Medulla oblongata (tissue), 1 donor: ENCODE results near the gene CEP128.

Source experiments
- DNase-seq: peaks from one replicate; pipeline ENCODE4 v3.0.0-alpha.2; 2015; ENCODE audit errors: extremely low spot score

The CEP128 gene

DNA sequence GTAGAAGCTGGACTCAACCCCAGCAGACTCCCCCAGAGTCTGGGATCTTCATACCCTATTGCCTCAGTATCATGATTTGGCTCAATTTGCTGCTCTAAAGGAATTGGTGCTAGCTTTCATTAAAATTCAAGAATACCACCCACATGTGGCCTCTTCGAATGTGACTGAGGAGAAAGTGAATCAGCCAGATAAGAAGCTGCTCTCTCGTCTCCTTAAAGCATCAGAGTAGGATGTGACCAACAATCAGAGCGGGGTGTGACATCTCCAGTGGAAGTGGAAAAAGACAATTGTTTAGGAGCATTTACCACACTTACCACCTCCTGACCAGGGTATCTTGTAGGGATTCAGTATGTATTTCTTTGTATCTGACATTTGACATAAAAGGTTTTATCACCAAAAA, 452.0 kb downstream of the CEP128 start:
- no peak for DNase-seq

DNA sequence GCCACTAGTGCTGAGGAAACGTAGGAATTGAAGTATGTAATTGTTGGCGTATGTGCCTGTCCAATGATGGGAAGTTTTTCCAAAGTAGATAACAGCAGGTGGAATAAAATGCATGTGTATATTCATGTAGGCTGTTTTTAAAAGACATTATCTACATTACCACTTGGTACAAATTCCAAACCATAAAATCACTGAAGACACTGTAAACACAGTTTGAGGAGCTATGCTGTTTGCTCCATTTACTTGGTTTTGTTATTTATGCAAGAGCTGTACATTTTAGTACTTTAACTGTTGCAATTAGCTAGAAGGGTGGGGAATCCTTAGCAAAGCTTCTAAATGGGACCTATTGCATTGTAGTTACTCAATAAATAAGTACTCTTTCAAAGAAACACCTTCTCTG, 455.8 kb downstream of the CEP128 start:
- no peak for DNase-seq

DNA sequence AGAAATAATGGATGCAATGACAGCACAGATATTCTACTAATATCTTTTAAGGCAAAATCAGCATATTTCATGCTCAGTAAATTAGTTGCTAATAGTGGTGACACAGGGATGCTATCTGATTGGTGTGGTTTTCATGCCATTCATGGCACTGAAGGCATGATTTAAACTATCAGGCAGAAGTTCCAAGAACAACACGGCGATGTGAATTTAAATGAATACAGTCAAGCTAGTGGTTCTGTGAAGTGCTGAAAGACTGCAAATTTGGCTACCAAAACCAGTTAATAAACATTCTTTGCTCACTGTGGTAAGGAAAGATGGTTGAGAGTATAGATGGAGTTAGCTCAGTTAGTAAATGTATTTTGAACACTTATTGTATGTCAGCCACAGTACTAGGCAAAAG, 458.2 kb downstream of the CEP128 start:
- no peak for DNase-seq

DNA sequence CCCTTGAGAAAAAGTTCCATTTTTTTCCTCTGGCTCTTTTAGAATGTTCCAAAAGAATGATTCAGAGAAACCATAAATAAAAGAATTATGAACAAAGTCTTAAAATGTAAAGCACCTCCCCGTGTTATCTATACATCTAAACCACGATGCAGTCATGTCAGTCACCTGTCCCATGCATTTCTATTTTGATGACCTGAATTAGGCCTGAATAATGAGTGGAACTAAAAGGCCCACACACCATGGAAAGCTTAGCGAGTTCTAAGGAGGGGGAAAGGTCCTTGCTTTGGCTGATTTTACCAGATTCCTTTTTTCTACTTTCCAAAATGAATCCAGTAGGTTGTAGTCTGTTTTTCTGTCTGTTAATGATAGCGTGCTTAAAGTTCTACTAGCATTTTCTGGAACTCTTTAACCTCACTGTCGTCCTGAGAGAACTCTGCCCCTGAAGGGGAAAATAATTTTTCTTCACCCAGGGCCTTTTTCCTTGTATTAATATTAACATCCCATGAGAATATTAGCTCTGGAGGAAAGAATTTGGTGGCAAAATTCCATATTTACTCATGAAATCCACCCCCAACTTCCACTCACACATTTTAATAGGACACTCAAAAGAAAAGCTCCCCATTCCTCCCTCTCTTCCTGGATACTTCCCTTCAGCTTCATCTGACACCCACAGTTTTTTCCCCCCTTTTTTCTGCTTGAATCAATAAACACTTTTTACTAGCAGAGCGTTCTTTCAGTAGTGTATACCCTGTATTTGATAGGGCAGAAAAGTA, 464.0 kb downstream of the CEP128 start:
- DNase-seq = no peak

DNA sequence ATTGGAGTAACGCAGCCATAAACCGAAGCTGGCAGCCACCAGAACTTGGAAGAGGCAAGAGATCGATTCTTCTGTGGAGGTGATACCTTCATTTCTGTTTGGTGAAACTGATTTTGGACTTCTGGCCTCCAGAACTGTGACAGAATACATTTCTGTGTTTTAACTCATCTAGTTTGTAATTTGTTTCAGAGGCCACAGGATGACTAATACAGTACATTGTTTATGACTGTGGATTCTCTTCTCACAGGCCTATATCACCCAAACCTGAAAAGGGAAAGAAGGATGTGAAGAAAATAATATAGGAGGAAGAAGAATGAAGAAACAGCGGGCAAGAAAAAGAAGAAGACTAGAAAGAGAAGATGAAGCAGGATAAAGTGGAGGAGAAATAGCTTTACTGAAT, 466.5 kb downstream of the CEP128 start:
- DNase-seq = no peak

DNA sequence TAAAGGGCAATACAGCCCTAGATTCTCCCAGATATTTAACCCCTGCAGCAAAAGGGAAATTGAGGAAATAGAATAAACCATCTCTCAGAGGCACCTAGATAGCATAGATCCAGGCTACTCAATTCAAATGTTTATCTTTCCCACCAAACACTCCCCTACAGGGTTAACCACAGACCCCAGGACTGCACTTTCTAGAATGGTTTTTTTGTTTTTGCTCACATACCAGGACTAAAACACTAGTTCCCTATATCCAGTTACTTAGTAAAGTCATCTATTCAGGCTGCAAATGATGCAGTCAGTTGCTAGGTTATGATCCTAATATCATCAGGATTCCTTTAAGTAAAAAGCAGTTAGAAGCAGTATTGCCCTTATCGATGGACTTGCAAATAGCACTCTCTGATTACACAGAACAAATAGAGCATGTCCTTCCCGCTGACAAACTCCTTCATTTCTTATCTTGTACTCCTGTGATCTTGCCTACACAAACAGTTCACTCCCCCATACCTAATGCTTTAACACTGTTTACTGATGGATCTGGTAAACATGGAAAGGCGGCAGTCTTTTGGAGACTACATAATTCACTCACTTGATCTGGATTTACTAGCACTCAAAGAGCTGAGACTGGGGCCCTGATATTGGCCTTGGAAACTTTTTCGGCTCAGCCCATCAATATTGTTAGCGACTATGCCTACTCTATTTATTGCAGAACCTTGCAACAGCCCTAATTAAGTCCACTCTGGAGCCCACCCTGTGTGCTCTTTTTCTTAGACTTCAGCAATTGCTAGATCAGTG, 473.0 kb downstream of the CEP128 start:
- no peak for DNase-seq

DNA sequence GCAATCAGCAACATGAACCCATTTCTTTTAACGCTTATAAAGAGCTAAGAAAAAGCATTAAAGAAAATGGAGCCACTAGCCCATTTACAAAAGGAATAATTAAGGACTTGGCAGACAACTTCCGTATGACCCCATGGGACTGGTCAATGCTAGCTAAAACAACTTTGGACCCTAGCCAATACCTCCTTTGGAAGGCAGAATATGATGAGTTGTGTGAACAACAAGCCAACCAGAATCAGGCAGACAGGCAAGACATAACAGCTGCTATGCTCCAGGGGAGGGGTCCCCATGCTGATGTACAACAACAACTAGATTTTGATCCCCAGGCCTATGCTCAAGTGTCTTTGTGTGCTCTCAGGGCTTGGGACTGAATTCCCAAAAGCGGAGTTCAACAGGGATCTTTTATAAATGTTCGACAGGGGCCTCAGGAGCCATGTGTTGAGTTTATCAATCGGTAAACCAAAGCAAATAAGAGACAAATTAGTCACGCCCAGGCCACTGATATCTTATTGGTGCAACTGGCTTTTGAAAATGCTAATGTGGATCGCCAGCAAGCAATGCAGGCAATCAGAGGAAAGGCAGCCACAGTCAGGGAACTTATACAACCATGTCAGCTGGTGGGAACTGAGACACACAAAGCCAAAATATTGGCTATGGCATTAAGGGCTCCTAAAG, 475.9 kb downstream of the CEP128 start:
- no peak for DNase-seq

DNA sequence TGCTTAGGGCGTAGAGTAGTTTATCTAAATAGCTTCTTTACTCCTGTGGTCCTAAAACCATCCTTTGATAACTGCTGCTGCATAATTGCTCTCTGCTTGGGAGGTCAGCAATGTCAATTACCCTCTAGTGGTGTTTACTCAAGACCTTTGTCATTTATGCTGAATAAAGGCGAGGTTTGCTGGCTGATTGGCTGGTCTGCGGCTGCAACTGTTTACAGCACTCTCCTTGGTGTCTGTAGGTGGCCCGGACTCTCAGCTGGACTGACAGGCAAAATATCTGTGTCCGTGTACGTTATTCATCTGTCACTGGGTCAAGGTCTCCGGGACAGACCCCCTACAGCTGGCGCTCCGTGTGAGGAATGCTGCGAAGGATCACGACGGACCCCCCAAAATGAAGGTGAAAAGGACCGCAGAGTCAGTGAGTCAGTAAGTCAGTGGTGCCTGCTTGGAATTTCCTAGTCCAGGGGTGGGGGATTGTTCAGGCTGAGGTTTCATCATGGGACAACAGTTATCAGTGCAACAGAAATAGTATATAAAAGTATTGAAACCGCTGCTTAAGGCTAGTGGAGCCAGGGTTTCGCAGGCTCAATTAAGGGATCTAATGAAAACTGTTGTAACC, 476.9 kb downstream of the CEP128 start:
- no peak for DNase-seq

DNA sequence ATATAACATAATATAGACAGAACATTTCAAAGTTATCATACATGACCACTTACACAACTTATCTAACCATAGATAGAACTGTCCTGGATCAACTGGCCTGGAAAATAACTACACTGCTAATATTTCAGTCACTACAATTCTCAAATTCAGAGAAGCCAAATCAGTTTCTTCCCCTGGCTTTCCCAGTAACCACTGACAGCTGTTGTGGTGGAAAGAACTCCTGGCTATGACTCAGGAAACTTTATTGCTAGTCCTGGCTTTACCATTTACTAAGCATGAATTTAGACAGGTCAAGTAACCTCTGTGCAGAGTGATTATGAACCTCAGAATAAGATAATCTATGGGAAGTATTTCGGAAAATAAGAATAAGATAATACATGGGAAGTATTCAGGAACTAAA, 485.3 kb downstream of the CEP128 start:
- DNase-seq = no peak

DNA sequence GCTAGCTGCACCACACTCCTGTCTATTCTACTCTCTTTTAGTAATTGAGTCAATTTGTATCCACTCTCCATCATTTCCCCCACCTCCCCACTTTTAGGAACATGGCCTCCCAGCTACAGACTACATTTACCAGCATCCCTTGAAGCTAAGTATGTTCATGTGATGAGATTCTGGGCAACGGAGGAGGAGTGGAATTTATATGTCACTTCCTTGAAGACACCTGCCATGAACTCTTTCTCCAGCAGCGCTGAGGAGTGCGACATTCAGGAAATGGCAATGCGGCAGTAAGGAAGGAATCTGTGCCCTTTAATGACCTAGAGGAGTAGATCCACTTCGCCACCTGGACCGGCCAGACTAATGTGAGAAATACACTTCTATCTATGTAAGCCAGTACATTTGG, 486.5 kb downstream of the CEP128 start:
- no peak for DNase-seq

DNA sequence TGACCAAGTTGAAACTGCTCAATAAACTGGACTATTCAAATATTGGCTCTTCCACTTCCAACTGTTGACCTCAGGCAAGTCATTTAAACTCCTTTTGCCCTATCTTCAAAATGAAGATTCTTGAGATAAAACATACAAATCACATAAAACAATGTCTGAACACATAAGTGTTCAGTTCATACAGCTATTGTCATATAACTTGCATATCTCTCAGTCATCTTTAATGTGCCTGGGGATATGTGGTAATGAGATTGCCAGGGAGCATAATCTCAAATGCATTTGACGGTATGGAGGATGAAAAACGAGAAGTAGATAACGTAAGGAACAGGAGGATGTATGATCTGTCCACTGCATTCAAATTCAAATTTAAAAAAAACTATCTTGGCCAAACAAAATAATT, 493.3 kb downstream of the CEP128 start:
- no peak for DNase-seq

DNA sequence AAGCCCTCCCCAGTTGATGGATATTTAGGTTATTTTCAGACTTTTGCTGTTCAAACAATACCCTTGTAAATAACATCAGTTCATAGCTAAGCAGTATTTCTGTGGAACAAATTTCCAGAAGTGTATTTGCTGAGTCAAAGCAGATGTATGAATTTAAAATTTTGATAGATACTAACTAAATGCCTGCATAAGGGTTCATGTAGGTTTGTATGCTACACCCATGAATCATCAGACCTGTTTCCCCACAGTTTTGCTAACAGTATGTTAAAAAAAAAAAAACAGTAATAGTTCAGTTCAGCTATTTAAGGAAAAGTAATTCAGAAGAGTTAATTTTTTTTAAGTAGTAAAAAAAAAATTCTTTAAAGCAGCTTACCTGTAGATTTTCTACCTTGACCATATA, 494.1 kb downstream of the CEP128 start:
- no peak for DNase-seq
